WTC11 (cell line): ENCODE measurements around the gene FIGNL2. TPM values are rescaled to one million over a fixed set of nuclear protein-coding genes. Genes with fewer than 3 reads are reported as not detected.

ENCODE experiments used
- ATAC-seq: fragments of 200-7000 bp; cut with Tn5 transposase; 2 replicates; pipeline ENCODE4 v1.10.0; 2021; ENCODE audit warnings: mild to moderate bottlenecking, moderate library complexity
- CTCF ChIA-PET: fragments of 300-600 bp; sonication (Branson Sonifier 250); formaldehyde crosslinking; loops from one replicate; lab custom pipeline; 2021; ENCODE audit warnings: antibody characterized with exemption; lab: Charles Lee
- POLR2A ChIA-PET: fragments of 350-600 bp; sonication (Branson Sonifier 250); formaldehyde crosslinking; loops from one replicate; lab custom pipeline; 2021; ENCODE audit warnings: antibody characterized with exemption; lab: Charles Lee
- DNase-seq: peaks from one replicate; pipeline ENCODE4 v3.0.0; 2021; ENCODE audit warnings: low spot score
- H3K27ac Mint-ChIP-seq: 2 replicates; pipeline ENCODE4 v1.8.0; 2021; ENCODE audit warnings: mixed read lengths
- H3K27me3 Mint-ChIP-seq: 2 replicates; pipeline ENCODE4 v1.8.0; 2021; ENCODE audit warnings: low read depth, mild to moderate bottlenecking, moderate library complexity, mixed read lengths
- H3K36me3 Mint-ChIP-seq: 2 replicates; pipeline ENCODE4 v1.8.0; 2021; ENCODE audit warnings: mixed read lengths
- H3K4me1 Mint-ChIP-seq: 2 replicates; pipeline ENCODE4 v1.8.0; 2022; ENCODE audit warnings: mixed read lengths
- H3K4me3 Mint-ChIP-seq: 2 replicates; pipeline ENCODE4 v1.8.0; 2021; ENCODE audit warnings: mild to moderate bottlenecking, moderate library complexity, mixed read lengths
- H3K9me3 Mint-ChIP-seq: 2 replicates; pipeline ENCODE4 v1.8.0; 2021; ENCODE audit warnings: mixed read lengths
- ATF1 ChIP-seq: sonication (generic); formaldehyde crosslinking; IDR thresholded peaks from 2 replicates; pipeline ENCODE4 v1.8.1; 2023; ENCODE audit warnings: mild to moderate bottlenecking, moderate library complexity, missing genetic modification reagents
- CREB1 ChIP-seq: sonication (generic); formaldehyde crosslinking; IDR thresholded peaks from 2 replicates; pipeline ENCODE4 v1.8.0; 2023; ENCODE audit warnings: mild to moderate bottlenecking, missing genetic modification reagents
- FOXJ3 ChIP-seq: sonication (generic); formaldehyde crosslinking; IDR thresholded peaks from 2 replicates; pipeline ENCODE4 v1.9.0; 2021; ENCODE audit warnings: missing genetic modification reagents, mild to moderate bottlenecking, borderline replicate concordance
- FOXP1 ChIP-seq: sonication (generic); formaldehyde crosslinking; IDR thresholded peaks from 2 replicates; pipeline ENCODE4 v1.8.0; 2022; ENCODE audit warnings: missing genetic modification reagents, mild to moderate bottlenecking, moderate library complexity, borderline replicate concordance
- NFATC4 ChIP-seq: fragments of 250-450 bp; sonication (Bioruptor Pico); IDR thresholded peaks from 2 replicates; pipeline ENCODE4 v1.9.0; 2021; ENCODE audit warnings: mild to moderate bottlenecking
- NFYB ChIP-seq: sonication (generic); formaldehyde crosslinking; conservative IDR thresholded peaks from 2 replicates; pipeline ENCODE4 v1.8.0; 2022; ENCODE audit warnings: low read depth, missing genetic modification reagents
- NR1H2 ChIP-seq: sonication (generic); formaldehyde crosslinking; IDR thresholded peaks from 2 replicates; pipeline ENCODE4 v1.9.0; 2021; ENCODE audit warnings: mild to moderate bottlenecking, moderate library complexity, missing genetic modification reagents
- NR2C2 ChIP-seq: sonication (generic); formaldehyde crosslinking; IDR thresholded peaks from 2 replicates; pipeline ENCODE4 v1.8.0; 2022; ENCODE audit warnings: mild to moderate bottlenecking, missing genetic modification reagents
- TCF7 ChIP-seq: sonication (generic); formaldehyde crosslinking; IDR thresholded peaks from 2 replicates; pipeline ENCODE4 v1.8.0; 2022; ENCODE audit warnings: mild to moderate bottlenecking, low read depth, missing genetic modification reagents, moderate library complexity
- ZNF396 ChIP-seq: fragments of 250-450 bp; sonication (Bioruptor Pico); IDR thresholded peaks from 2 replicates; pipeline ENCODE4 v1.8.0; 2021; ENCODE audit warnings: mild to moderate bottlenecking, moderate library complexity, borderline replicate concordance
- ZNF423 ChIP-seq: fragments of 250-450 bp; sonication (Bioruptor Pico); IDR thresholded peaks from 2 replicates; pipeline ENCODE4 v2.1.2; 2022; ENCODE audit warnings: mild to moderate bottlenecking, moderate library complexity
- total RNA-seq: library from RNA; stranded (reverse); gene quantifications from 3 replicates; pipeline ENCODE4 v1.2.3, GENCODE V29; 2021
- TF ChIP-seq, protein P1 (sequence below): fragments of 250-450 bp; sonication (Bioruptor Pico); IDR thresholded peaks from 2 replicates; pipeline ENCODE4 v2.1.2; 2022; ENCODE audit warnings: mild to moderate bottlenecking, moderate library complexity
- TF ChIP-seq, protein P2 (sequence below): sonication (generic); formaldehyde crosslinking; IDR thresholded peaks from 2 replicates; pipeline ENCODE4 v1.8.1; 2022; ENCODE audit warnings: low read depth, missing genetic modification reagents, borderline replicate concordance
- TF ChIP-seq, protein P3 (sequence below): sonication (generic); formaldehyde crosslinking; IDR thresholded peaks from 2 replicates; pipeline ENCODE4 v1.8.0; 2023; ENCODE audit warnings: missing genetic modification reagents, mild to moderate bottlenecking, borderline replicate concordance
- TF ChIP-seq, protein P4 (sequence below): fragments of 250-450 bp; sonication (Bioruptor Pico); IDR thresholded peaks from 2 replicates; pipeline ENCODE4 v1.9.0; 2021; ENCODE audit warnings: moderate library complexity, mild to moderate bottlenecking, inconsistent platforms, borderline replicate concordance
- TF ChIP-seq, protein P5 (sequence below): sonication (generic); formaldehyde crosslinking; IDR thresholded peaks from 2 replicates; pipeline ENCODE4 v1.8.0; 2022; ENCODE audit warnings: mild to moderate bottlenecking, missing genetic modification reagents

Gene FIGNL2
- total RNA-seq, 1 experiment from 2014 or later: 9.9 TPM

DNA sequence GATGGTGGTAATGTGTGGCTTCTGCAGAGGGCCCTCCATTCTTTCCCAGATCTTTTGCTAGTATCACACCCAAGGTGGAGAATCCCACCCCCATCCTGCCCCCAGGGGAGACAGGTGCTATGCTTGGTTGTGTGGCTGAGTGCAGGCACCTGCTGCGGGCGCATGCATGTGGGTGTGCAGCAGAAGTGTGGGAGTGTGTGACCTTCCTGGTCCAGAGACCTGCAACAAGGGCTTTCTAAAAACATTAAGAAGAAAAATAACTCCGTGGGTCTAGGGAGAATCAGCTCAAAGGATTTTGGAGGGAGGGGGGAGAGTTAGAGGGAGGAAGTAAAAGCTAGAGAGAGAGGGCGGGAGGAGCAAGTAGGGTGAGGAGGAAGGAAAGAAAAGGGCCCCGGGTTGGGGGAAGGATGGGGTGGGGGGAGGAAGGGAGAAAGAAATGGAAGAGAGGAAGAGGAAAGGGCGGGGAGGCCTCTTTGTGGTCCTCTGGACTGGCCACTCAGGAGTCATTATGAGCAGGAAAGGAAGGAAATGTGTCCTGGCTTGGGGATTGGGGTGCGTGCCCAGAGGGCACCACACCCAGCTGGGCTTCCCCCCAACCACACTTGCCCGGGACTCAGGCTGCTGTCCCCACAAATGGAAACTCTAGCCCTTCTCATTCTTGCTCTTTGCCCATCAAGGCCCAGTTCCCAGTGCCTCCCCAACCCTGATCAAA, 3.1 kb upstream of the FIGNL2 start:
- Mint-ChIP-seq H3K4me1 (peaks cover 38% of the 10 kb centered on the region), H3K27me3 (peaks cover 58% of the 10 kb centered on the region), H3K27ac (no peak overlapping the region), H3K36me3 (no peaks in the 10 kb centered on the region), H3K4me3 (no peak overlapping the region), H3K9me3 (no peaks in the 10 kb centered on the region)
- ChIA-PET CTCF (interaction anchor here (0.5 to 1.5 kb wide), 8 partner anchors 11 to 34 kb away, joined by 3 to 8 read pairs (median 4); no protein-coding TSS in a partner anchor), POLR2A (no interaction called here)
- TF ChIP-seq ZNF423 (CRISPR knock-in tag) (no peak), NFATC4 (CRISPR knock-in tag) (no peak), CREB1 (CRISPR knock-in tag) (no peak), ZNF396 (no peak), NFYB (no peak), FOXP1 (no peak), NR1H2 (CRISPR knock-in tag) (no peak), ATF1 (CRISPR knock-in tag) (no peak)
- TF ChIP-seq, protein P1, sequence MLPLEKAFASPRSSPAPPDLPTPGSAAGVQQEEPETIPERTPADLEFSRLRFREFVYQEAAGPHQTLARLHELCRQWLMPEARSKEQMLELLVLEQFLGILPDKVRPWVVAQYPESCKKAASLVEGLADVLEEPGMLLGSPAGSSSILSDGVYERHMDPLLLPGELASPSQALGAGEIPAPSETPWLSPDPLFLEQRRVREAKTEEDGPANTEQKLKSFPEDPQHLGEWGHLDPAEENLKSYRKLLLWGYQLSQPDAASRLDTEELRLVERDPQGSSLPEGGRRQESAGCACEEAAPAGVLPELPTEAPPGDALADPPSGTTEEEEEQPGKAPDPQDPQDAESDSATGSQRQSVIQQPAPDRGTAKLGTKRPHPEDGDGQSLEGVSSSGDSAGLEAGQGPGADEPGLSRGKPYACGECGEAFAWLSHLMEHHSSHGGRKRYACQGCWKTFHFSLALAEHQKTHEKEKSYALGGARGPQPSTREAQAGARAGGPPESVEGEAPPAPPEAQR (CRISPR knock-in tag): no peak
- TF ChIP-seq, protein P2, sequence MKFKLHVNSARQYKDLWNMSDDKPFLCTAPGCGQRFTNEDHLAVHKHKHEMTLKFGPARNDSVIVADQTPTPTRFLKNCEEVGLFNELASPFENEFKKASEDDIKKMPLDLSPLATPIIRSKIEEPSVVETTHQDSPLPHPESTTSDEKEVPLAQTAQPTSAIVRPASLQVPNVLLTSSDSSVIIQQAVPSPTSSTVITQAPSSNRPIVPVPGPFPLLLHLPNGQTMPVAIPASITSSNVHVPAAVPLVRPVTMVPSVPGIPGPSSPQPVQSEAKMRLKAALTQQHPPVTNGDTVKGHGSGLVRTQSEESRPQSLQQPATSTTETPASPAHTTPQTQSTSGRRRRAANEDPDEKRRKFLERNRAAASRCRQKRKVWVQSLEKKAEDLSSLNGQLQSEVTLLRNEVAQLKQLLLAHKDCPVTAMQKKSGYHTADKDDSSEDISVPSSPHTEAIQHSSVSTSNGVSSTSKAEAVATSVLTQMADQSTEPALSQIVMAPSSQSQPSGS (CRISPR knock-in tag): no peak
- no peak for DNase-seq
- ATAC-seq: no peak

DNA sequence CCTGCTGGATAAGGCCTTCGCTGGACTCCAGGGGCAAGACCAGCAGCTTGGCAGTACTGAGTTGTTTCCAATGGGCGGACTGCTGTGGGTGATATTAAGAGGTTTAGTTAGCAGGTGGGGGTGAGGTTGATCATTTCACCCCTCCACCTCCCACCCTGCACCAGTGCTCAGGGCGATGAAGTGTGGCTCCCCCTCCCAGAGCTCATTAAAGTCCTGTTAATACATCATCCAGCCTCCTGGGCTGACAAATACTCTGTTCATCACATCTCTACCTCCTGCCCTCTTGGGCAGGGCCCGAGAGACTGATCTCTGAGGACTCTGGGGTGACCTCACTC, 2.4 kb upstream of the FIGNL2 start:
- no peaks in the 10 kb centered on the region for H3K36me3 Mint-ChIP-seq
- no peak overlapping the region for H3K4me3 Mint-ChIP-seq
- no peak for ATAC-seq
- H3K27me3 Mint-ChIP-seq: peaks cover 63% of the 10 kb centered on the region
- H3K9me3 Mint-ChIP-seq: no peaks in the 10 kb centered on the region
- POLR2A ChIA-PET: no interaction called here
- DNase-seq: no peak
- TF ChIP-seq CREB1 (CRISPR knock-in tag) (no peak), NR2C2 (CRISPR knock-in tag) (no peak), TCF7 (CRISPR knock-in tag) (no peak), NFYB (no peak), FOXJ3 (CRISPR knock-in tag) (no peak)
- TF ChIP-seq, protein P1 (CRISPR knock-in tag): no peak
- TF ChIP-seq, protein P3, sequence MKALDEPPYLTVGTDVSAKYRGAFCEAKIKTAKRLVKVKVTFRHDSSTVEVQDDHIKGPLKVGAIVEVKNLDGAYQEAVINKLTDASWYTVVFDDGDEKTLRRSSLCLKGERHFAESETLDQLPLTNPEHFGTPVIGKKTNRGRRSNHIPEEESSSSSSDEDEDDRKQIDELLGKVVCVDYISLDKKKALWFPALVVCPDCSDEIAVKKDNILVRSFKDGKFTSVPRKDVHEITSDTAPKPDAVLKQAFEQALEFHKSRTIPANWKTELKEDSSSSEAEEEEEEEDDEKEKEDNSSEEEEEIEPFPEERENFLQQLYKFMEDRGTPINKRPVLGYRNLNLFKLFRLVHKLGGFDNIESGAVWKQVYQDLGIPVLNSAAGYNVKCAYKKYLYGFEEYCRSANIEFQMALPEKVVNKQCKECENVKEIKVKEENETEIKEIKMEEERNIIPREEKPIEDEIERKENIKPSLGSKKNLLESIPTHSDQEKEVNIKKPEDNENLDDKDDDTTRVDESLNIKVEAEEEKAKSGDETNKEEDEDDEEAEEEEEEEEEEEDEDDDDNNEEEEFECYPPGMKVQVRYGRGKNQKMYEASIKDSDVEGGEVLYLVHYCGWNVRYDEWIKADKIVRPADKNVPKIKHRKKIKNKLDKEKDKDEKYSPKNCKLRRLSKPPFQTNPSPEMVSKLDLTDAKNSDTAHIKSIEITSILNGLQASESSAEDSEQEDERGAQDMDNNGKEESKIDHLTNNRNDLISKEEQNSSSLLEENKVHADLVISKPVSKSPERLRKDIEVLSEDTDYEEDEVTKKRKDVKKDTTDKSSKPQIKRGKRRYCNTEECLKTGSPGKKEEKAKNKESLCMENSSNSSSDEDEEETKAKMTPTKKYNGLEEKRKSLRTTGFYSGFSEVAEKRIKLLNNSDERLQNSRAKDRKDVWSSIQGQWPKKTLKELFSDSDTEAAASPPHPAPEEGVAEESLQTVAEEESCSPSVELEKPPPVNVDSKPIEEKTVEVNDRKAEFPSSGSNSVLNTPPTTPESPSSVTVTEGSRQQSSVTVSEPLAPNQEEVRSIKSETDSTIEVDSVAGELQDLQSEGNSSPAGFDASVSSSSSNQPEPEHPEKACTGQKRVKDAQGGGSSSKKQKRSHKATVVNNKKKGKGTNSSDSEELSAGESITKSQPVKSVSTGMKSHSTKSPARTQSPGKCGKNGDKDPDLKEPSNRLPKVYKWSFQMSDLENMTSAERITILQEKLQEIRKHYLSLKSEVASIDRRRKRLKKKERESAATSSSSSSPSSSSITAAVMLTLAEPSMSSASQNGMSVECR: no peak
- TF ChIP-seq, protein P4, sequence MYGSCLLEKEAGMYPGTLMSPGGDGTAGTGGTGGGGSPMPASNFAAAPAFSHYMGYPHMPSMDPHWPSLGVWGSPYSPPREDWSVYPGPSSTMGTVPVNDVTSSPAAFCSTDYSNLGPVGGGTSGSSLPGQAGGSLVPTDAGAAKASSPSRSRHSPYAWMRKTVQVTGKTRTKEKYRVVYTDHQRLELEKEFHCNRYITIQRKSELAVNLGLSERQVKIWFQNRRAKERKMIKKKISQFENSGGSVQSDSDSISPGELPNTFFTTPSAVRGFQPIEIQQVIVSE (CRISPR knock-in tag): no peak
- TF ChIP-seq, protein P5, sequence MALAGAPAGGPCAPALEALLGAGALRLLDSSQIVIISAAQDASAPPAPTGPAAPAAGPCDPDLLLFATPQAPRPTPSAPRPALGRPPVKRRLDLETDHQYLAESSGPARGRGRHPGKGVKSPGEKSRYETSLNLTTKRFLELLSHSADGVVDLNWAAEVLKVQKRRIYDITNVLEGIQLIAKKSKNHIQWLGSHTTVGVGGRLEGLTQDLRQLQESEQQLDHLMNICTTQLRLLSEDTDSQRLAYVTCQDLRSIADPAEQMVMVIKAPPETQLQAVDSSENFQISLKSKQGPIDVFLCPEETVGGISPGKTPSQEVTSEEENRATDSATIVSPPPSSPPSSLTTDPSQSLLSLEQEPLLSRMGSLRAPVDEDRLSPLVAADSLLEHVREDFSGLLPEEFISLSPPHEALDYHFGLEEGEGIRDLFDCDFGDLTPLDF (CRISPR knock-in tag): no peak
- peaks cover 38% of the 10 kb centered on the region for H3K4me1 Mint-ChIP-seq
- CTCF ChIA-PET: interaction anchor here (0.7 to 1.1 kb wide), 4 partner anchors 13 to 24 kb away, joined by 3 to 6 read pairs (median 4); no protein-coding TSS in a partner anchor
- no peak overlapping the region for H3K27ac Mint-ChIP-seq
